Endodermal cell (in vitro differentiated cells): ENCODE measurements around the gene SMPD3. TPM values are rescaled to one million over a fixed set of nuclear protein-coding genes. Genes with fewer than 3 reads are reported as not detected.

Source experiments
- DNase-seq: peaks from one replicate; pipeline ENCODE4 v3.0.0-alpha.2; 2017
- H3K27ac ChIP-seq: 2 replicates; pipeline ENCODE4 v1.5.1; 2013; ENCODE audit warnings: mild to moderate bottlenecking, low read depth, low read length, moderate library complexity
- H3K27me3 ChIP-seq: 2 replicates; pipeline ENCODE4 v1.6.1; 2013; ENCODE audit warnings: mild to moderate bottlenecking, low read length, moderate library complexity; ENCODE audit not compliant: insufficient read depth, control insufficient read depth, poor library complexity, severe bottlenecking
- H3K36me3 ChIP-seq: 2 replicates; pipeline ENCODE4 v1.7.0; 2013; ENCODE audit warnings: mild to moderate bottlenecking, low read length, moderate library complexity; ENCODE audit not compliant: control insufficient read depth, insufficient read depth
- H3K4me1 ChIP-seq: one replicate; pipeline ENCODE4 v1.7.0; 2013; ENCODE audit warnings: low read length; ENCODE audit not compliant: control insufficient read depth, insufficient read depth
- H3K4me3 ChIP-seq: 2 replicates; pipeline ENCODE4 v1.5.1; 2013; ENCODE audit warnings: mild to moderate bottlenecking, low read length, moderate library complexity
- H3K9ac ChIP-seq: 2 replicates; pipeline ENCODE4 v1.6.1; 2013; ENCODE audit warnings: mild to moderate bottlenecking, low read length, moderate library complexity; ENCODE audit not compliant: poor library complexity, severe bottlenecking; ENCODE audit errors: extremely low read depth
- H3K9me3 ChIP-seq: 2 replicates; pipeline ENCODE4 v1.6.1; 2013; ENCODE audit warnings: mild to moderate bottlenecking, low read length, moderate library complexity; ENCODE audit not compliant: control insufficient read depth
- H3K27ac Mint-ChIP-seq: 2 replicates; pipeline ENCODE4 v1.8.0; 2020; ENCODE audit warnings: mixed read lengths
- H3K27me3 Mint-ChIP-seq: 2 replicates; pipeline ENCODE4 v1.8.0; 2021; ENCODE audit warnings: mild to moderate bottlenecking, mixed read lengths; ENCODE audit not compliant: insufficient read depth
- H3K36me3 Mint-ChIP-seq: 2 replicates; pipeline ENCODE4 v1.8.0; 2020; ENCODE audit warnings: low read depth, mixed read lengths
- H3K4me1 Mint-ChIP-seq: 2 replicates; pipeline ENCODE4 v1.8.0; 2020; ENCODE audit warnings: mixed read lengths
- H3K4me3 Mint-ChIP-seq: 2 replicates; pipeline ENCODE4 v1.8.0; 2020; ENCODE audit warnings: mild to moderate bottlenecking, moderate library complexity, mixed read lengths
- H3K9me3 Mint-ChIP-seq: 2 replicates; pipeline ENCODE4 v1.8.0; 2020; ENCODE audit warnings: mild to moderate bottlenecking, mixed read lengths
- WGBS, 2 experiments: methylation state at CpG; one replicate each; pipeline versions ENCODE4 v1.1.5 to v1.1.7; 2013; ENCODE audit warnings: missing lambda C conversion rate in 2 of 2, mixed read lengths in 1 of 2; ENCODE audit not compliant: insufficient coverage in 1 of 2, insufficient read length in 1 of 2; 5-methylcytosine and 5-hydroxymethylcytosine counted together
- total RNA-seq, 2 donors: library from RNA; stranded (reverse); fragmentation: NEBNext Ultra II Directional in 1 of 2; extraction: Animal tissue kit (Norgen Biotek cat#: 25700) in 1 of 2; gene quantifications; 2 replicates in 1 of 2; 3 replicates in 1 of 2; pipeline ENCODE4 v1.2.1, GENCODE V29; 2021
- TF ChIP-seq, protein P1 (sequence below): fragments of 200-600 bp; sonication (generic); conservative IDR thresholded peaks from 2 replicates; pipeline ENCODE4 v1.5.0; 2021; ENCODE audit warnings: antibody characterized with exemption, mild to moderate bottlenecking

SMPD3 gene
- total RNA-seq, 2 donors from 2014 or later: 0.07 TPM; not detected in 1

DNA sequence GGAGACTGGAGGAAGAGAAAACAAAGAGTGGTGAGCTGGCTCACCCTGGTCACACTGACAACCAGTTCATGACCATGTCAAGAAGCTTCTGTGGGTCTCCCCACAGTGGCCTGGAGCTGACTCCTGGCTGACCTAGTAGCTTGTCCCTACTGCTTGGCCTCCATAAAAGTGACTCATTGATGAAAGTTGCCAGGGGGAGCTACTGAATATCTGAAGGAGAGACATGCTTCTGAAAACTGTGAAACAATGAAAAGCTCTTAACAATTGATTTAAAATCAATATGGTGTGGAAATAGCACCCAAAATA, 22.0 kb downstream of the SMPD3 start:
- Mint-ChIP-seq H3K4me1 (peaks cover 8% of the 10 kb centered on the region), H3K27me3 (peaks cover 2% of the 10 kb centered on the region), H3K27ac (no peak overlapping the region), H3K4me3 (no peak overlapping the region), H3K36me3 (no peaks in the 10 kb centered on the region), H3K9me3 (no peaks in the 10 kb centered on the region)
- Histone ChIP-seq H3K4me3 (no peak overlapping the region), H3K27me3 (no peaks in the 10 kb centered on the region), H3K9ac (no peak overlapping the region), H3K4me1 (no peaks in the 10 kb centered on the region), H3K9me3 (no peaks in the 10 kb centered on the region), H3K27ac (no peak overlapping the region), H3K36me3 (no peaks in the 10 kb centered on the region)
- no peak for DNase-seq
- TF ChIP-seq, protein P1, sequence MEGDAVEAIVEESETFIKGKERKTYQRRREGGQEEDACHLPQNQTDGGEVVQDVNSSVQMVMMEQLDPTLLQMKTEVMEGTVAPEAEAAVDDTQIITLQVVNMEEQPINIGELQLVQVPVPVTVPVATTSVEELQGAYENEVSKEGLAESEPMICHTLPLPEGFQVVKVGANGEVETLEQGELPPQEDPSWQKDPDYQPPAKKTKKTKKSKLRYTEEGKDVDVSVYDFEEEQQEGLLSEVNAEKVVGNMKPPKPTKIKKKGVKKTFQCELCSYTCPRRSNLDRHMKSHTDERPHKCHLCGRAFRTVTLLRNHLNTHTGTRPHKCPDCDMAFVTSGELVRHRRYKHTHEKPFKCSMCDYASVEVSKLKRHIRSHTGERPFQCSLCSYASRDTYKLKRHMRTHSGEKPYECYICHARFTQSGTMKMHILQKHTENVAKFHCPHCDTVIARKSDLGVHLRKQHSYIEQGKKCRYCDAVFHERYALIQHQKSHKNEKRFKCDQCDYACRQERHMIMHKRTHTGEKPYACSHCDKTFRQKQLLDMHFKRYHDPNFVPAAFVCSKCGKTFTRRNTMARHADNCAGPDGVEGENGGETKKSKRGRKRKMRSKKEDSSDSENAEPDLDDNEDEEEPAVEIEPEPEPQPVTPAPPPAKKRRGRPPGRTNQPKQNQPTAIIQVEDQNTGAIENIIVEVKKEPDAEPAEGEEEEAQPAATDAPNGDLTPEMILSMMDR: no peak

DNA sequence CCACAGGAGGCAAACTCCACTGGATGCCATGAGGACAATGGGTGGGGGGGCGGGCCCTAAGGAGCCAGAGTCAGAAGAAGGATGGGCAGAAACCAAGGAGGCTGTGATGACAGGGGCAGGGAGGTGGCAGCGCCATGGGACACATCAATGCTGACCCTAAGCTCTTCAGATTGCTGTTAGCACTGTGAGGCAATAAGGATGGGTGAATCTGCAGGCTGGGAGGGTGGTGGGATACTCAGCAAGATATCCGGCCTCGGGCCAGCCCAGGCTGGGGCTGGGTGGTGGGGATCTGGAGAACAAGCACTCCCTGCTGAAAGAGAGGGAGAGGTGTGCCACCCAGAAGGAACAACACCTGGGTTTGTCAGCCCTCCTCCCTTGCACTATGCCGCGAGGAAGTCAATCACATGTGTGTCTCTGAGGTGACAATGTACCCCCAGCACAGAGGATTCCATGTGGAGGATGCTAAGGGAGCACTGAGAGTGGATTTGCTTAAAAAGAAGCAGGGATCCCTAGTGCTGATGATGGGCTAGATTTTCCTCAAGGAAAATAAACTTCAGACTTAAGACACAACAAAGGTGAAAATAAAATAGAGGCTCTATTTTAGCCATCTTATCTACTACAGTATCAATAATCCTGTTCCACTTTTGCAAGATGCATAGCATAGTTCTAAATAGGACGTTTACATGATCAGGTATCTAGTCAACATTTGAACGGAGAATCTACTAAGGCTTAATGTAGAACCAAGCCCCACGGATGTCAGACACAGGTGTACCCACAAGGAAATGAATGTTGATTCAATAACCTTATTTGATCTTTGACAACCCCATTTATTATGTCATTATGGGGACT, 22.6 kb downstream of the SMPD3 start:
- H3K4me1 ChIP-seq: no peaks in the 10 kb centered on the region
- peaks cover 12% of the 10 kb centered on the region for H3K4me1 Mint-ChIP-seq
- no peaks in the 10 kb centered on the region for H3K9me3 ChIP-seq
- H3K27ac Mint-ChIP-seq: no peak overlapping the region
- TF ChIP-seq, protein P1: no peak
- no peak for DNase-seq
- no peak overlapping the region for H3K27ac ChIP-seq
- no peak overlapping the region for H3K4me3 ChIP-seq
- H3K36me3 Mint-ChIP-seq: no peaks in the 10 kb centered on the region
- H3K27me3 ChIP-seq: no peaks in the 10 kb centered on the region
- no peak overlapping the region for H3K4me3 Mint-ChIP-seq
- H3K9ac ChIP-seq: no peak overlapping the region
- 84 to 87% methylated on average over 6 to 9 of the region's 9 CpGs for WGBS, 2 experiments
- peaks cover 2% of the 10 kb centered on the region for H3K27me3 Mint-ChIP-seq
- H3K9me3 Mint-ChIP-seq: no peaks in the 10 kb centered on the region
- H3K36me3 ChIP-seq: no peaks in the 10 kb centered on the region

DNA sequence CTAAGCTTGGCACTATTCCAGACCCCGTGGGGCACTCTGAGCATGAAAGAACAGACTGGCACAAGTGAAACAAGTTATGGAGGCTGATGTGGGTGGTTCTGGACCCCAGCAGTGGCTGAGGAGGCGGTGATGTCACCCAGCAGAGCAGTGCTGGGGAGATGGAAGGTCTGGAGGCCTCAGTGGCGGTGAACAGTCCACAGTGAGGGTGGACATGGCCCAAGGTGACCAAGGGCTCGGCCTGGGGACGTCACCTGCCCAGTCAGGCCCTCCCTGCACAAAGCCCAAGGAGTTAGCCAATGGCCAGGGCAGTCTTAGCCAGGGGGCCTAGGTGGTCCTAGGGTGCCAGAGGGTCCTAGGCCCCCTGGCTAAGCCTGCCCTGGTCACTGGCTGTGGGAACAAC, 24.5 kb downstream of the SMPD3 start:
- no peak overlapping the region for H3K9ac ChIP-seq
- Mint-ChIP-seq H3K36me3 (no peaks in the 10 kb centered on the region), H3K27ac (no peak overlapping the region), H3K4me1 (peaks cover 15% of the 10 kb centered on the region), H3K4me3 (no peak overlapping the region), H3K9me3 (no peaks in the 10 kb centered on the region), H3K27me3 (peaks cover 5% of the 10 kb centered on the region)
- DNase-seq: no peak
- WGBS, 2 experiments: 95% methylated on average over 3 to 5 of the region's 5 CpGs
- no peaks in the 10 kb centered on the region for H3K9me3 ChIP-seq
- TF ChIP-seq, protein P1: no peak
- H3K27ac ChIP-seq: no peak overlapping the region
- H3K4me3 ChIP-seq: no peak overlapping the region
- H3K36me3 ChIP-seq: no peaks in the 10 kb centered on the region
- no peaks in the 10 kb centered on the region for H3K27me3 ChIP-seq
- H3K4me1 ChIP-seq: no peaks in the 10 kb centered on the region
